CD4-positive, CD25-positive, alpha-beta regulatory T cell (primary cell): ENCODE results near the gene PARD3. TPM values are rescaled to one million over a fixed set of nuclear protein-coding genes. Genes with fewer than 3 reads are reported as not detected.

Experiments used
- ATAC-seq, 2 donors: fragments of 150-1000 bp; cut with Tn5 transposase; one replicate each; pipeline ENCODE4 v1.10.0; 2021; ENCODE audit warnings: low read depth in 2 of 2, moderate number of reproducible peaks in 2 of 2, moderate library complexity in 1 of 2
- DNase-seq, 3 donors: peaks; one replicate each; pipeline versions ENCODE4 v3.0.0 to v3.0.0-alpha.2; 2012 to 2022; ENCODE audit warnings: mixed read lengths in 1 of 3
- H3K27ac ChIP-seq: one replicate; pipeline ENCODE4 v1.7.0; 2013; ENCODE audit warnings: mild to moderate bottlenecking, low read length; ENCODE audit not compliant: insufficient read depth, poor library complexity, severe bottlenecking
- H3K27me3 ChIP-seq: one replicate; pipeline ENCODE4 v1.7.0; 2013; ENCODE audit warnings: low read length; ENCODE audit not compliant: control insufficient read depth, insufficient read depth
- H3K36me3 ChIP-seq: one replicate; pipeline ENCODE4 v1.7.0; 2013; ENCODE audit warnings: mild to moderate bottlenecking, low read length, moderate library complexity; ENCODE audit not compliant: control insufficient read depth, insufficient read depth
- H3K4me1 ChIP-seq: 2 replicates; pipeline ENCODE4 v1.7.0; 2013; ENCODE audit warnings: mild to moderate bottlenecking, low read length; ENCODE audit not compliant: insufficient read depth, control insufficient read depth, poor library complexity, severe bottlenecking
- H3K4me3 ChIP-seq: one replicate; pipeline ENCODE4 v1.7.0; 2013; ENCODE audit warnings: low read depth, mild to moderate bottlenecking, low read length, moderate library complexity
- H3K9me3 ChIP-seq, 2 experiments: 1 replicate in 1 of 2; 2 replicates in 1 of 2; pipeline ENCODE4 v1.7.0; 2013; ENCODE audit warnings: low read length in 2 of 2, mild to moderate bottlenecking in 1 of 2, moderate library complexity in 1 of 2; ENCODE audit not compliant: control insufficient read depth in 2 of 2
- H3K27ac Mint-ChIP-seq, 3 donors: one replicate each; pipeline ENCODE4 v1.8.0; 2020 to 2022; ENCODE audit warnings: mild to moderate bottlenecking in 3 of 3, mixed read lengths in 3 of 3, moderate library complexity in 2 of 3
- H3K27me3 Mint-ChIP-seq: one replicate; pipeline ENCODE4 v1.8.0; 2022; ENCODE audit warnings: mild to moderate bottlenecking, mixed read lengths
- H3K36me3 Mint-ChIP-seq: one replicate; pipeline ENCODE4 v1.8.0; 2020; ENCODE audit warnings: mixed read lengths
- H3K4me1 Mint-ChIP-seq, 4 donors: one replicate each; pipeline ENCODE4 v1.8.0; 2020 to 2022; ENCODE audit warnings: mixed read lengths in 4 of 4, mild to moderate bottlenecking in 1 of 4
- H3K4me3 Mint-ChIP-seq, 4 donors: one replicate each; pipeline ENCODE4 v1.8.0; 2020 to 2022; ENCODE audit warnings: mild to moderate bottlenecking in 4 of 4, mixed read lengths in 4 of 4, moderate library complexity in 3 of 4
- H3K9me3 Mint-ChIP-seq, 7 donors: one replicate each; pipeline ENCODE4 v1.8.0; 2020 to 2022; ENCODE audit warnings: mixed read lengths in 7 of 7, mild to moderate bottlenecking in 3 of 7, moderate library complexity in 2 of 7
- polyA plus RNA-seq, 4 donors: library from polyadenylated mRNA; unstranded; fragments of 300-500 nt; fragmentation: Illumina TruSeq; gene quantifications; one replicate each; pipeline ENCODE4 v1.2.3, GENCODE V29; 2021
- total RNA-seq: library from RNA; stranded (reverse); gene quantifications from one replicate; pipeline ENCODE4 v1.2.3, GENCODE V29; 2022

The PARD3 gene
- total and polyA plus RNA-seq, 5 donors from 2014 or later, result 0.08 to 0.79 TPM; not detected in 3

DNA sequence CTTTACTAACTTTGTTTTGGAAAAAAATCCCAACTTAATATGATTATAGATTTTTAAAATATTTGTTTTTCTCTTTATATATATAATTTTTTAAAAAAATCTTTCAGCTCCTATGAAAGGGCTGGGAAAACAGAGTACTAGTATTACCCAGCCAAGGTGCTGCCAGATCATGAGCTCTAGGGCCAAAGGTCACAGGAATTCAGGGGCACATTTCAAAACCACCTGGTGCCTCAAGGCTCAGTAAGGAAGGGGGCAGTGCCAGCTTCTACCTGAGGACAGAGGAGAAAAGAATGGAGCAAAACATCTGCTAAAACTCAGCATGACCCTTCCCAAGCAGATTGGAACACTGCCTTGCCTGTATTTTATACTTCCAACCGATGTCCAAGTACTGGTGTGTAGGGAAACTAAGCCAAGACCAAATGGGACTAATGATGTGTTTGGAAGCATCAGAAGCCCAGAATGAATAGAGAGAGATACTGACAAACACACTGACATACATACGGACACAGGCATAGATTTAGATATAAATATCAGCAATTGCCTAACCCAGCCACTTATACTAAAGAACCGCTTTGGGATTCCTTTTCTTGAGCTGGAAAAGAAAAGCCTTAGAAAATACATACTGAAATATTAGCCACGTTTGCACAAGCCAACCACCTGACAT is 667.3 kb downstream of the PARD3 start:
- H3K27ac ChIP-seq, result no peak overlapping the region
- DNase-seq (no peak), ATAC-seq (no peak)
- no peak overlapping the region for H3K4me3 Mint-ChIP-seq
- H3K4me1 ChIP-seq, result no peaks in the 10 kb centered on the region
- H3K4me3 ChIP-seq, result no peak overlapping the region
- H3K36me3 Mint-ChIP-seq, result no peaks in the 10 kb centered on the region
- H3K27me3 ChIP-seq, result no peaks in the 10 kb centered on the region
- no peaks in the 10 kb centered on the region for H3K4me1 Mint-ChIP-seq
- no peak overlapping the region for H3K27ac Mint-ChIP-seq
- no peaks in the 10 kb centered on the region for H3K9me3 Mint-ChIP-seq
- no peaks in the 10 kb centered on the region for H3K27me3 Mint-ChIP-seq
- no peaks in the 10 kb centered on the region for H3K9me3 ChIP-seq
- no peaks in the 10 kb centered on the region for H3K36me3 ChIP-seq

- Mint-ChIP-seq H3K4me3 (no peak overlapping the region), H3K4me1 (no peaks in the 10 kb centered on the region), H3K9me3 (peaks cover 0 to 1% (median 0%) of the 10 kb centered on the region in 7 donors), H3K27ac (no peak overlapping the region), H3K27me3 (no peaks in the 10 kb centered on the region), H3K36me3 (no peaks in the 10 kb centered on the region)
- Histone ChIP-seq H3K4me1 (no peaks in the 10 kb centered on the region), H3K36me3 (no peaks in the 10 kb centered on the region), H3K27ac (no peak overlapping the region), H3K4me3 (no peak overlapping the region), H3K27me3 (no peaks in the 10 kb centered on the region), H3K9me3 (no peaks in the 10 kb centered on the region)
- ATAC-seq (no peak), DNase-seq (no peak)
Measured at GRCh38 chr10:34145715-34146114, 669.4 kb downstream of the PARD3 start.

- no peak overlapping the region for H3K4me3 ChIP-seq
- H3K4me1 Mint-ChIP-seq, result no peaks in the 10 kb centered on the region
Measured at GRCh38 chr10:34143466-34143865, 671.6 kb downstream of the PARD3 start.

DNA sequence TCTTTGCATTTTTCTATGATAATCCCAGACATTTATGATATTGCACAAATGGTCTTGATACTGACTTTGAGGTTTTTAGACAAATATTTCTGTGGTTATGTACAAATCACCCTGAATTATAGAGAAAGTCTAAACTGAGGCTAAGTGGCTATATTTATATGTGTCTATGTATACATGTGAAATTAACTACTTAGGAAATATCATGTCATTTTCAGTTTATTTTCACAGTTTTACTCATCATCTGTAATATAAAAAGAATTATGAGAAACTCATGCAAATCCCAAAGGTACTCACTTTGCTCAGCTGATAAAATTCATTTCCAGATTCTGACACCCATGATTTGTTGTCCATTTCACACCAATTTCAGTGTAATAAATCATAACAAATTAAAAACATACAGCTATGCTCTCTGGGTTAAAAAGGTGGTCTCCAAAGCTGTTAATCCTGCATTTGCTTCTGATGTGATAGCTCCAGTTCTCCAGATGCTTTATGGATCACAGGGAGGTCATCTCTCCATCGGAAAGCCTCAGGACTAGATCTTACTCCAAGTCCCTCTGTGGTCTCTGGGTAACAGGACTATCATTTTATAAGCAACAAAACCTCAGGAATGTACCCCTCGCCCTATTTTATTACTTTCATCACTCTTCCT is 673.9 kb downstream of the PARD3 start:
- no peaks in the 10 kb centered on the region for H3K4me1 Mint-ChIP-seq
- DNase-seq (no peak), ATAC-seq (no peak)
- no peaks in the 10 kb centered on the region for H3K36me3 ChIP-seq
- no peak overlapping the region for H3K27ac Mint-ChIP-seq
- peaks cover 0 to 1% (median 0%) of the 10 kb centered on the region in 7 donors for H3K9me3 Mint-ChIP-seq
- H3K36me3 Mint-ChIP-seq, result no peaks in the 10 kb centered on the region
- no peak overlapping the region for H3K4me3 ChIP-seq
- H3K4me3 Mint-ChIP-seq, result no peak overlapping the region
- H3K9me3 ChIP-seq, result no peaks in the 10 kb centered on the region
- H3K27me3 Mint-ChIP-seq, result no peaks in the 10 kb centered on the region
- no peak overlapping the region for H3K27ac ChIP-seq
- H3K27me3 ChIP-seq, result no peaks in the 10 kb centered on the region
- no peaks in the 10 kb centered on the region for H3K4me1 ChIP-seq

More at GRCh38 chr10:34143466-34143865, 671.6 kb downstream of the PARD3 start:
- Histone ChIP-seq H3K4me1 (no peaks in the 10 kb centered on the region), H3K27me3 (no peaks in the 10 kb centered on the region), H3K36me3 (no peaks in the 10 kb centered on the region), H3K9me3 (no peaks in the 10 kb centered on the region), H3K27ac (no peak overlapping the region)
- no peak for ATAC-seq
- no peaks in the 10 kb centered on the region for H3K36me3 Mint-ChIP-seq
- H3K4me3 Mint-ChIP-seq, result no peak overlapping the region
- no peak for DNase-seq
- no peak overlapping the region for H3K27ac Mint-ChIP-seq
- H3K27me3 Mint-ChIP-seq, result no peaks in the 10 kb centered on the region
- peaks cover 0 to 1% (median 0%) of the 10 kb centered on the region in 7 donors for H3K9me3 Mint-ChIP-seq

DNA sequence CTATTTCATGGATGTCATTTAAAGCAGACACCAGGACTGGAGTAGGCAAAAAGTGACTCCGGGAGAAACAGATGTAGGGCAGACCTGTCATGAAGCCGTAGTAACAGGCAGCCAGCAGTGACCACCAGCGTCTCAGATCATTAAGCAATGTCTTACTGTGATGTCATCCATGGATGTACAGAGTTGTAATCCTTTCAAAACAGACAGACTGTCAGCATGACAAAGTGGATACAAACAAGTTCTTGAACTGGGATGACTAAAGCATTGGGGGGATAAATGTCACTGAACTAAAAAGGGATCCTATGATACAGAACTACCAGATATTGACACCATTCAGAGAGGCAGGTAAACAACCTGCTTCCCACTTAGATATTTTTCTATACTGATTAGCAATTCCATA is 675.5 kb downstream of the PARD3 start:
- no peak for ATAC-seq

DNA sequence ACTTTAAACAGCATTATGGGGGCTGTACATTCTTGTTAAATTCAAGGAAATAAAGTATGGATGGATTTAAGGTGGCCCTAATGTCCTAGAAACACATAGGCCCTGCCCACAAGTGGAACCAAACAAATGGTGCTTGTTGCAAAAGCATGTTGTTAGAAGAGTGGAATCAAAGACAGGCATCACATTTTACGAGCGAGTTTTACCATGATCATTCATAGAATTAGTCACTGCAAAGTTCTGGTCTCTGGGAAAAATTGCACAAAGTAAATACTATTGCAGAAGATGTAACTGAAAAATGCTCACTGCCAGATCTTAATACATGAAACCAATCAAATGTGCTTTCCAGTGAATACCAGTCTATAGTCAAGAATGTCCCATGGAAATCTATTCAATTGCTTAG is 677.1 kb downstream of the PARD3 start:
- no peaks in the 10 kb centered on the region for H3K36me3 Mint-ChIP-seq
- H3K36me3 ChIP-seq, result no peaks in the 10 kb centered on the region
- no peak overlapping the region for H3K27ac ChIP-seq
- no peak for DNase-seq
- no peaks in the 10 kb centered on the region for H3K4me1 ChIP-seq
- no peaks in the 10 kb centered on the region for H3K27me3 Mint-ChIP-seq
- peaks cover 5% of the 10 kb centered on the region for H3K27me3 ChIP-seq
- no peak for ATAC-seq
- no peak overlapping the region for H3K4me3 ChIP-seq
- no peaks in the 10 kb centered on the region for H3K9me3 ChIP-seq
- H3K4me3 Mint-ChIP-seq, result no peak overlapping the region
- H3K4me1 Mint-ChIP-seq, result no peaks in the 10 kb centered on the region
- no peak overlapping the region for H3K27ac Mint-ChIP-seq
- H3K9me3 Mint-ChIP-seq, result peaks cover 0 to 1% (median 0%) of the 10 kb centered on the region in 7 donors

More for the DNA sequence above, 675.5 kb downstream of the PARD3 start:
- Histone ChIP-seq H3K4me1 (no peaks in the 10 kb centered on the region), H3K36me3 (no peaks in the 10 kb centered on the region), H3K4me3 (no peak overlapping the region), H3K9me3 (no peaks in the 10 kb centered on the region), H3K27me3 (peaks cover 5% of the 10 kb centered on the region), H3K27ac (no peak overlapping the region)
- Mint-ChIP-seq H3K4me3 (no peak overlapping the region), H3K36me3 (no peaks in the 10 kb centered on the region), H3K4me1 (no peaks in the 10 kb centered on the region), H3K27me3 (no peaks in the 10 kb centered on the region), H3K9me3 (peaks cover 0 to 1% (median 0%) of the 10 kb centered on the region in 7 donors), H3K27ac (no peak overlapping the region)
- DNase-seq, result no peak

- no peak for ATAC-seq
- Mint-ChIP-seq H3K4me1 (no peaks in the 10 kb centered on the region), H3K27me3 (no peaks in the 10 kb centered on the region), H3K9me3 (peaks cover 0 to 1% (median 0%) of the 10 kb centered on the region in 7 donors), H3K27ac (peak overlapping the region in 1 of 3 donors; percentile 4), H3K4me3 (no peak overlapping the region), H3K36me3 (no peaks in the 10 kb centered on the region)
- H3K36me3 ChIP-seq, result no peaks in the 10 kb centered on the region
- no peak overlapping the region for H3K4me3 ChIP-seq
- H3K9me3 ChIP-seq, result no peaks in the 10 kb centered on the region
- no peak overlapping the region for H3K27ac ChIP-seq
- peaks cover 5% of the 10 kb centered on the region for H3K27me3 ChIP-seq
- DNase-seq, result no peak
- H3K4me1 ChIP-seq, result no peaks in the 10 kb centered on the region
Measured at GRCh38 chr10:34137201-34137600, 677.9 kb downstream of the PARD3 start.

- H3K27ac Mint-ChIP-seq, result no peak overlapping the region
- no peaks in the 10 kb centered on the region for H3K27me3 Mint-ChIP-seq
- H3K9me3 ChIP-seq, result no peaks in the 10 kb centered on the region
- no peak for ATAC-seq
- no peaks in the 10 kb centered on the region for H3K36me3 Mint-ChIP-seq
- no peak overlapping the region for H3K4me3 Mint-ChIP-seq
- H3K4me1 Mint-ChIP-seq, result no peaks in the 10 kb centered on the region
- H3K36me3 ChIP-seq, result no peaks in the 10 kb centered on the region
- peaks cover 5% of the 10 kb centered on the region for H3K27me3 ChIP-seq
- H3K4me3 ChIP-seq, result no peak overlapping the region
- H3K4me1 ChIP-seq, result no peaks in the 10 kb centered on the region
- H3K27ac ChIP-seq, result no peak overlapping the region
- H3K9me3 Mint-ChIP-seq, result no peaks in the 10 kb centered on the region
- DNase-seq, result no peak
Measured at GRCh38 chr10:34135515-34135914, 679.6 kb downstream of the PARD3 start.
